HL-60 (cell line): Measurements from ENCODE around the gene MLLT1.

Experiments used
- DNase-seq, 2 experiments: peaks; one replicate each; pipeline ENCODE4 v3.0.0-alpha.2; 2010 to 2020; ENCODE audit warnings: low read depth in 1 of 2, low spot score in 1 of 2
- H3K27ac ChIP-seq: fragments of 250-450 bp; sonication (Bioruptor Pico); replicated peaks from 2 replicates; pipeline ENCODE4 v1.5.1; 2020; ENCODE audit warnings: mild to moderate bottlenecking, moderate library complexity
- H3K27me3 ChIP-seq: fragments of 250-450 bp; sonication (Bioruptor Pico); 2 replicates; pipeline ENCODE4 v1.5.1; 2021; ENCODE audit warnings: mild to moderate bottlenecking, moderate library complexity; ENCODE audit not compliant: insufficient read depth, poor library complexity, severe bottlenecking
- H3K4me3 ChIP-seq: replicated peaks from 2 replicates; pipeline ENCODE4 v1.5.1; 2011; ENCODE audit warnings: mild to moderate bottlenecking, control low read depth, low read length; ENCODE audit not compliant: insufficient read depth
- CTCF ChIP-seq: IDR thresholded peaks from one replicate; pipeline ENCODE4 v1.5.1; 2011; ENCODE audit warnings: low read length, control low read depth, inconsistent platforms; ENCODE audit not compliant: insufficient read depth
- GABPA ChIP-seq: IDR thresholded peaks from 2 replicates; pipeline ENCODE4 v1.6.1; 2012; ENCODE audit warnings: low read depth
- POLR2AphosphoS5 ChIP-seq: IDR thresholded peaks from 2 replicates; pipeline ENCODE4 v1.6.1; 2012; ENCODE audit warnings: low read depth
- REST ChIP-seq: IDR thresholded peaks from 2 replicates; pipeline ENCODE4 v1.6.1; 2012; ENCODE audit warnings: low read depth; ENCODE audit not compliant: insufficient replicate concordance
- SPI1 ChIP-seq: IDR thresholded peaks from 2 replicates; pipeline ENCODE4 v1.6.1; 2012; ENCODE audit warnings: low read depth, mild to moderate bottlenecking, borderline replicate concordance

The MLLT1 gene

GRCh38 chr19:6230991-6231448, 48.8 kb downstream of the MLLT1 start:
- DNase-seq = no peak
- Histone ChIP-seq H3K27me3 (no peaks in the 10 kb centered on the region), H3K27ac (no peak overlapping the region), H3K4me3 (no peak overlapping the region)
- TF ChIP-seq SPI1 = no peak
- TF ChIP-seq CTCF = no peak
- TF ChIP-seq POLR2AphosphoS5 = no peak
- no peak for TF ChIP-seq REST
- no peak for TF ChIP-seq GABPA

- H3K27ac ChIP-seq = no peak overlapping the region
- DNase-seq = no peak
- no peak overlapping the region for H3K4me3 ChIP-seq
- TF ChIP-seq REST = no peak
- TF ChIP-seq CTCF = no peak
- TF ChIP-seq POLR2AphosphoS5 = no peak
- no peak for TF ChIP-seq GABPA
- no peak for TF ChIP-seq SPI1
- no peaks in the 10 kb centered on the region for H3K27me3 ChIP-seq
Measured at GRCh38 chr19:6229951-6230712, 49.6 kb downstream of the MLLT1 start.

- Histone ChIP-seq H3K27me3 (no peaks in the 10 kb centered on the region), H3K4me3 (no peak overlapping the region), H3K27ac (no peak overlapping the region)
- no peak for DNase-seq
- TF ChIP-seq POLR2AphosphoS5 (no peak), REST (no peak), GABPA (no peak), CTCF (no peak), SPI1 (no peak)
Measured at GRCh38 chr19:6229216-6229913, 50.4 kb downstream of the MLLT1 start.
